Stimulated activated CD8-positive, alpha-beta memory T cell treated with anti-CD3 and anti-CD28 coated beads, Interleukin-15, amount 100 ng/mL, for 1 hour (primary cell): Measurements from ENCODE around the gene ZNF280A.
A peak's percentile ranks its signal among the peaks of the same experiment; 100 is the strongest.
"Not testable (repeated sequence)": the region's sequence is repeated elsewhere in the genome, so short reads cannot be mapped to it uniquely, and the experiment has no call there.

Experiments
- DNase-seq: peaks from one replicate; pipeline ENCODE4 v3.0.0-alpha.2; 2020; ENCODE audit warnings: low read depth

Gene ZNF280A

GRCh38 chr22:22468794-22469469, 51.1 kb downstream of the ZNF280A start:
- not testable (repeated sequence) for DNase-seq

- no peak for DNase-seq
Measured at GRCh38 chr22:22467112-22467511, 53.0 kb downstream of the ZNF280A start.

GRCh38 chr22:22465782-22466181, 54.3 kb downstream of the ZNF280A start:
- DNase-seq: no peak

GRCh38 chr22:22465094-22465602, 54.9 kb downstream of the ZNF280A start:
- DNase-seq: no peak

- DNase-seq: no peak
Measured at GRCh38 chr22:22464541-22465054, 55.5 kb downstream of the ZNF280A start.

GRCh38 chr22:22463855-22464540, 56.1 kb downstream of the ZNF280A start:
- DNase-seq: peak; percentile 22
